CD4-positive, alpha-beta T cell (primary cell): ENCODE data around the gene FOXN4. TPM values are rescaled to one million over a fixed set of nuclear protein-coding genes. Genes with fewer than 3 reads are reported as not detected.

Source experiments
- ATAC-seq: fragments of 200-7000 bp; cut with Tn5 transposase; one replicate; pipeline ENCODE4 v1.10.0; 2022; ENCODE audit warnings: mild to moderate bottlenecking; ENCODE audit not compliant: poor library complexity
- CTCF ChIA-PET: fragments of 350-600 bp; sonication (Branson Sonifier 250); formaldehyde crosslinking; loops from one replicate; lab custom pipeline; 2021; ENCODE audit warnings: antibody characterized with exemption, inconsistent platforms; lab: Charles Lee
- POLR2A ChIA-PET: fragments of 350-600 bp; sonication (Branson Sonifier 250); formaldehyde crosslinking; loops from one replicate; lab custom pipeline; 2021; ENCODE audit warnings: antibody characterized with exemption, inconsistent platforms; lab: Charles Lee
- DNase-seq, 14 experiments: peaks; one replicate each; pipeline ENCODE4 v3.0.0-alpha.2; 2013 to 2020; ENCODE audit warnings: mixed read lengths in 2 of 14
- H3K27ac ChIP-seq, 2 donors: one replicate each; pipeline versions ENCODE4 v1.5.1 to v1.7.0; 2013; ENCODE audit warnings: low read length in 2 of 2, low read depth in 1 of 2, mild to moderate bottlenecking in 1 of 2
- H3K27me3 ChIP-seq, 2 experiments: 1 replicate in 1 of 2; 2 replicates in 1 of 2; pipeline versions ENCODE4 v1.6.1 to v1.7.0; 2013; ENCODE audit warnings: low read length in 2 of 2, control low read depth in 1 of 2, mild to moderate bottlenecking in 1 of 2, moderate library complexity in 1 of 2; ENCODE audit not compliant: insufficient read depth in 2 of 2, control insufficient read depth in 1 of 2
- H3K36me3 ChIP-seq: one replicate; pipeline ENCODE4 v1.6.1; 2013; ENCODE audit warnings: low read length, control low read depth; ENCODE audit not compliant: insufficient read depth
- H3K4me1 ChIP-seq: one replicate; pipeline ENCODE4 v1.6.1; 2013; ENCODE audit warnings: low read length, control low read depth; ENCODE audit not compliant: insufficient read depth
- H3K4me3 ChIP-seq: one replicate; pipeline ENCODE4 v1.5.1; 2013; ENCODE audit warnings: mild to moderate bottlenecking, low read length, moderate library complexity
- H3K9me3 ChIP-seq, 2 experiments: 1 replicate in 1 of 2; 2 replicates in 1 of 2; pipeline versions ENCODE4 v1.6.1 to v1.7.0; 2013; ENCODE audit warnings: low read length in 2 of 2, mild to moderate bottlenecking in 2 of 2, control low read depth in 1 of 2, moderate library complexity in 1 of 2; ENCODE audit not compliant: control insufficient read depth in 1 of 2, insufficient read depth in 1 of 2
- H3K27ac Mint-ChIP-seq: one replicate; pipeline ENCODE4 v1.8.0; 2020; ENCODE audit warnings: mixed read lengths
- H3K27me3 Mint-ChIP-seq: one replicate; pipeline ENCODE4 v1.8.0; 2021; ENCODE audit warnings: mixed read lengths
- H3K36me3 Mint-ChIP-seq: one replicate; pipeline ENCODE4 v1.8.0; 2021; ENCODE audit warnings: low read depth, mixed read lengths
- H3K4me1 Mint-ChIP-seq: one replicate; pipeline ENCODE4 v1.8.0; 2021; ENCODE audit warnings: low read depth, mixed read lengths
- H3K4me3 Mint-ChIP-seq: one replicate; pipeline ENCODE4 v1.8.0; 2020; ENCODE audit warnings: mild to moderate bottlenecking, mixed read lengths
- H3K9me3 Mint-ChIP-seq: one replicate; pipeline ENCODE4 v1.8.0; 2020; ENCODE audit warnings: mixed read lengths
- CTCF ChIP-seq: fragments of 200-600 bp; IDR thresholded peaks from one replicate; pipeline ENCODE4 v1.8.0; 2022; ENCODE audit warnings: antibody characterized with exemption, mild to moderate bottlenecking
- intact Hi-C, 2 experiments: fragments of 100-400 bp; cut with DNase I in 1 of 2; cut with micrococcal nuclease in 1 of 2; formaldehyde crosslinking; loops; one replicate each; pipeline versions ENCODE4 v1.15.1 to v1.9.0; 2023 to 2025; cut with DNase I, micrococcal nuclease
- total RNA-seq, 174 experiments: library from RNA in 2 of 174; stranded (reverse) in 2 of 174; gene quantifications; one replicate each; pipeline ENCODE4 v1.2.3 and lab custom pipeline; 2021 to 2026

FOXN4 gene
- total RNA-seq, 2 experiments from 2014 or later, result not detected

GRCh38 chr12:109346920-109347319 lies 37.8 kb upstream of the FOXN4 start:
- CTCF ChIA-PET, result no interaction called here
- H3K36me3 Mint-ChIP-seq, result no peaks in the 10 kb centered on the region
- intact Hi-C loops, result no loop called here

GRCh38 chr12:109345428-109345827 lies 36.3 kb upstream of the FOXN4 start:
- ChIA-PET POLR2A (no interaction called here), CTCF (no interaction called here)
- peaks cover 32% of the 10 kb centered on the region for H3K27me3 Mint-ChIP-seq
- no peak overlapping the region for H3K4me3 Mint-ChIP-seq
- H3K4me1 ChIP-seq, result no peaks in the 10 kb centered on the region
- intact Hi-C loops, result no loop called here
- no peak overlapping the region for H3K4me3 ChIP-seq
- H3K27ac Mint-ChIP-seq, result no peak overlapping the region
- H3K36me3 Mint-ChIP-seq, result no peaks in the 10 kb centered on the region
- no peak overlapping the region for H3K27ac ChIP-seq
- ATAC-seq (no peak), DNase-seq (no peak)
- H3K4me1 Mint-ChIP-seq, result no peaks in the 10 kb centered on the region
- H3K36me3 ChIP-seq, result no peaks in the 10 kb centered on the region
- H3K9me3 Mint-ChIP-seq, result peaks cover 2% of the 10 kb centered on the region
- peaks cover 0 to 7% of the 10 kb centered on the region in 2 experiments for H3K27me3 ChIP-seq
- H3K9me3 ChIP-seq, result no peaks in the 10 kb centered on the region
- no peak for TF ChIP-seq CTCF

More at GRCh38 chr12:109346920-109347319, 37.8 kb upstream of the FOXN4 start:
- Histone ChIP-seq H3K27ac (no peak overlapping the region), H3K4me3 (no peak overlapping the region), H3K36me3 (no peaks in the 10 kb centered on the region), H3K9me3 (no peaks in the 10 kb centered on the region), H3K4me1 (no peaks in the 10 kb centered on the region), H3K27me3 (peaks cover 0 to 5% of the 10 kb centered on the region in 2 experiments)
- DNase-seq (no peak), ATAC-seq (no peak)
- Mint-ChIP-seq H3K9me3 (peaks cover 2% of the 10 kb centered on the region), H3K27ac (no peak overlapping the region), H3K27me3 (peaks cover 33% of the 10 kb centered on the region), H3K4me1 (no peaks in the 10 kb centered on the region), H3K4me3 (no peak overlapping the region)
- POLR2A ChIA-PET, result no interaction called here
- no peak for TF ChIP-seq CTCF

GRCh38 chr12:109343677-109344076 lies 34.6 kb upstream of the FOXN4 start:
- H3K4me3 Mint-ChIP-seq, result no peak overlapping the region
- TF ChIP-seq CTCF, result no peak
- no peak for DNase-seq
- H3K9me3 Mint-ChIP-seq, result peaks cover 2% of the 10 kb centered on the region
- H3K27ac Mint-ChIP-seq, result no peak overlapping the region
- Histone ChIP-seq H3K27me3 (peaks cover 0 to 7% of the 10 kb centered on the region in 2 experiments), H3K27ac (no peak overlapping the region), H3K4me1 (no peaks in the 10 kb centered on the region), H3K4me3 (no peak overlapping the region), H3K9me3 (no peaks in the 10 kb centered on the region), H3K36me3 (no peaks in the 10 kb centered on the region)
- H3K27me3 Mint-ChIP-seq, result peaks cover 36% of the 10 kb centered on the region
- POLR2A ChIA-PET, result no interaction called here
- CTCF ChIA-PET, result no interaction called here
- H3K36me3 Mint-ChIP-seq, result no peaks in the 10 kb centered on the region
- intact Hi-C loops, result no loop called here
- H3K4me1 Mint-ChIP-seq, result no peaks in the 10 kb centered on the region
- no peak for ATAC-seq
